DMS 273 (cell line): Measurements from ENCODE around the gene ZNF385D.
"Not testable (repeated sequence)": the region's sequence is repeated elsewhere in the genome, so short reads cannot be mapped to it uniquely, and the experiment has no call there.

Experiments
- DNase-seq: peaks from one replicate; lab custom pipeline; 2025; ENCODE audit not compliant: unreplicated experiment; lab: John Stamatoyannopoulos, UW

Gene ZNF385D

DNA sequence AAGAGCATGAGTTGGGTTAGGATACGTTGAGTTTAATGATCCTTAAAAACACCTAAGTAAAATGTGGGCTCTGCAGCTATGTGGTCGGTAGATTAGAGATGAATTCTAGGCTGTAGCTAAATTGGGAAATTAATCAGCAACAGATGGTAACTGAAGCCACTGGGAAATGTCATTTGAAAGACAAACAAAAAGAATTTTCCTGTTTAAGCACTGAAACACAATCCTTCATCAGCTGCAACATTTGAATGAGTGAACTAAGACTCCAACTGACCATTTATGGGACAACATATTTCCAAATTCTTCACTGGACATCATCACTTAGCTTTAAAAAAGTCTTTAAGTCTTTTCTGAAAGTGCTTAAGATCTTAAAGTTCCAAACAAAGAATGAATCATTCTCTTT is 226.9 kb downstream of the ZNF385D start:
- peak; percentile 3 for DNase-seq

DNA sequence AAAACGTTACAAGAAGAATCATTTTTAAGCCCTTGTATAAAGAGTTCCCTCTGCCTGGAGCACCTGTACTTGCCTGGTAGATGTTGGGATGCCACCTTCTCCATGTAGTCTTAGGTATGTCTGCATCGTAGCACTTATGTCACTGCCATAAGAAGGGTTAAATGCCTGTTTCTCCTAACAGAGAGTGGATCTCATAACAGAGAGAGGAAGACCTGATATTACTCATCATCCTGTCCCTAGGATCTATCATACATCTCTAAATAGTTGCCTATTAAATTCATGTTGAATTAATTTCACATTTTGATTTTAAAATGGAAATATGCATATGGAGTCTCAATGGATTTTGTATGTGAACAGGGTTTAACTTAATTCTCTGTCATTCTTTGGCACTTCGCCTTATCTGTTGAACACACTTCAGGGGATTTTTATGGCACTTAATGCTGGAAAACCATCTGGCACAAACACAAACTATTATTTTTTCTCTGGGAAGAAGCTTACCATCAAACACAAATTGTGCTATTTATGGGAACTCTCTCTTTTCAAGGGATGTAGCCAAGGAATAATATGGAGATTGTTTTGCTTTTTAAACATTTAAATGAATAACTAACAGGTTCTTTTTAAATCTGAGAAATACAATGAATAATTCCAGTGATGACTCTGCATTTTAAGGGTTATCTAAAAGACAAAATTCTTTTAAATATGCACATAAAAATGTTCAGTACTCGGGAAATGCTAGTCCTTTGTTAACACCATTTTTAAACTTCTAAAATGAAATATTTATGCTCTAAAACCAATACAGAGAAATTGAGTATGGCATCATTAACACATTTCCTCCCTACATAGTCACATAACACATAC is 230.7 kb downstream of the ZNF385D start:
- DNase-seq = peak; percentile 31

DNA sequence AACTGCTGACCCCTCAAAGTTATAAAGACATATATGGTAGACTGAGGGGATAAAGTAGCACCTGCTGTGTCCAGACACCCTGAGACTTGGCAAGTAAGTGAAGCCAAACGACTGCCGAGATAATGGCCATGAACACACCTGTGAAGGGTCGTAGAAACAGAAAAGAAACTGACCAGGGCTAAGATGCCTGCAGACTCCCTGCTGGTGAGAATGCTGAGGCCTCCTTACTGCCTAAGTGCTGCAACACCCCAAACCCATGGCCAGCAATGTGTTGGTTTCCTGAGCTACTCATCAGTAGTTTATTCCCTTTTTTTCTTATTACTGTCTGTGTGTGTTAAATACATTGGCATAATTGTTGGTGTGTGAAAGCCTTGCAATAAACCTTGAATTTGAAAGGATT is 233.8 kb downstream of the ZNF385D start:
- no peak for DNase-seq

DNA sequence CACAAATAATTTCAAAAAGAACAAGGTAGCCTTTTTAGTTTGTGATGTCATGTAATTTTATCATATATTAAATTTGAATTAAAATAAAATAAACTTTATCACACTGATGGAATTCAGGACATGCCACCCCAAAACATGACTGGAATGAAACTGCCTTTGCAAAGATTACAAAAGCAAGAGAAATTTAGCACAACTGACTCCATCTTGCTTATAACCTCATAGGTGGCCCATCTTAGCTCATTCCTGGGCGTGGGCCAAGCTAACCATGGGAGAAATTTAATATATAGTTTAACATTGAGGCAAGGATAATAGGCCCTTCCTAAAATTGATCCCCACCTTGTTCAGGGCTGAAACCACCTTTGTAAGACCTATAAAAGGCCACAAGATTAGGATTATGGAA is 235.6 kb downstream of the ZNF385D start:
- DNase-seq = no peak

DNA sequence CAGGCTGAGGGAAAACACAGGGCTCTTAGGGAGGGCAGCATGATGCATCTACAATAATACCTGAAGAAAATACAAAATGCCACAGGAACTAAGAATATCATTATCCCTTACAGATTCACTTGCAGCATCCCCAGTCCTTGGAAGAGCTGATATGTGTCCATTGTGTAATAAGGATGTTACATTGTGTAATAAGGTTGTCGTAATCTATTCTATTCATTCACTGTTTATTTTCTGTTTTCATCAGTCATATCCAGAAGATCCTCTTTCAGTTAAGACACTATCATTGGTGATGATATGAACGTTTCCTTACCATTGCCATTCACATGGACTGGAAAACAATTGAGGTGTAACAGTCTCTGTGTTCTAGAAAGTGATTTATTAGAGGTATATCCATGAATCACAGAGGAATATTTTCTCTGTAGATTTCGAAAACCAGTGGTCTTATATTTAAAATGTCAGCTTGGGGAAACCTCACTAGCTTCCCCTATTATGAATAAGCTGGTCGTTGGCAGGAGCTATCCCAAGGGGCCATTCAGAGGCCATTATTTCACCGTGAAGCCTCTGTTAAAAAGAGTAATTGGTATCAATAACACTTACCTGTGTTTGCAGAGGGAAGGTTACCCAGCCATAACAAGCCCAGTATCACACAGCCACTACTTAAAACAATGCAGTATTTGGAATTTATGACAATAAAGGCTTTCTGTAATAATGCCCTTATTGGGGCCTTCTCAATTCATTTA is 241.1 kb downstream of the ZNF385D start:
- DNase-seq = no peak

DNA sequence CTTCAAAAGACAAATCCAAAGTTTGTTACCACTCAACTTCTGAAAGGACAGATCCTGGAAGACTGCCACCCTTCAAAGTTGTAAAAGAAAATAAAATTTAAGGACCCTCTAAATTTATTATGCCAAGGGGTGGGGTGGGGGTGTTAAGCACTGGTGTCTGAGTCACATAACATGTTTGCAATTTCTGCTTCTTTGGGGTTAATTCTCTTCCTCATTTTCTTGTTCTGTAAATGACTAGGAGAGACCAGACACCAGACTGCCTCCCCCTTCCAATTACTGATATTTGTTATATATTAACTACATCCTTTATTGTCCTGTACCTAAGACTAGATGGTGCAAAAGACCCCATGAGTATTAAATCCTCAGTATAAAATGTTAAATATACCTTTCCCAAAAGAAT is 242.8 kb downstream of the ZNF385D start:
- no peak for DNase-seq

DNA sequence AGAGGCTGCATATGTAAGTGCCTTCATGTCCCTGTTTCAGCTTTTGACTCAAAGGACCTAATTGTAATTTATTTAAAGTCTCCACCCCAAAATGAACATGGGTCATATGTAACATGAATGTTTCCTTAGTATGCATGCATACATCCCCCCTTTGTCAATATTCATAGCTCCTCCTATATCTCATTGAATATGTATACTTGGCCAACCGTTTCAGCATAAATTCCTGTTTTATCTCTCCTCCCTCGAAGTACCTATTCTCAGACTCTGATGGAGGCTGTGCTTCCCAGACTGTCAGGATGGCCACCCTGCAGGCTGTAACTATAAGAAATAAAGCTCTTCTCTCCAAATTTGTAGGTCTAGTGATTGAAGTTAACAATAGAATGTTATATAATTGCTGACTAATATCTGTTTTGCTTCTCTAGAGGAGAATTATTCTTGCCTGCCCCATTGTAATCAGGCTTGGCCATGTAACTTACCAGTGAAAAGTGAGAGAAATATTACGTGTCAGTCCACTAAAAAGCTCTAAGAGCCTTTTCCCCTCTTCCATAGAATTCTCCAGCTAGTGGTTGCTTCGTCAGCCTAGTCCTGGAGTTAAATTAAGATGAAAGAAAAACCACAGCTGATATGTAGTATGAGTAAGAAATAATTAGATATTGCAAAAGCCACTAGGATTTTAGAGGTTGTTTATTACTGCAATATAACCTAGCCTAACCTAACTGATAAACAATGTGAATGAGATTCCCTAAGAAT is 245.1 kb downstream of the ZNF385D start:
- no peak for DNase-seq

DNA sequence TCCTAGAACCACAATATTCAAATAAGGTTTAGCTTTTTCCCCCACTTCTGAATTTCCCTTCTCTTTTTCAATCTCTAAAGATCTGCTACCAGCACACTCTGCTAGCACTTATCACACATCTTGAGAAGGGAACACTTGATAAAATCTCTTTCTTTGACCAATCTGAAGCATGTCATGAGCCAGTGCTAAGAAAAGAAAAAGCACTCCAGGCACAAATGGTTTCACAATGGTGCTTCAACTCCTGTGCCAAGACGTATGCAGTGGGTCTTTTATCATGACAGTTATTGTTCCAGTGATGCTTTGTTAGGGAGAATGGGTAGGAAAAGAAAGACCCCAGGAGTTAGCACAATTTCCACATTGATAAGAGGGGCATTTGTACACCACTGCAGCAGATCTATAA is 248.4 kb downstream of the ZNF385D start:
- DNase-seq = no peak

DNA sequence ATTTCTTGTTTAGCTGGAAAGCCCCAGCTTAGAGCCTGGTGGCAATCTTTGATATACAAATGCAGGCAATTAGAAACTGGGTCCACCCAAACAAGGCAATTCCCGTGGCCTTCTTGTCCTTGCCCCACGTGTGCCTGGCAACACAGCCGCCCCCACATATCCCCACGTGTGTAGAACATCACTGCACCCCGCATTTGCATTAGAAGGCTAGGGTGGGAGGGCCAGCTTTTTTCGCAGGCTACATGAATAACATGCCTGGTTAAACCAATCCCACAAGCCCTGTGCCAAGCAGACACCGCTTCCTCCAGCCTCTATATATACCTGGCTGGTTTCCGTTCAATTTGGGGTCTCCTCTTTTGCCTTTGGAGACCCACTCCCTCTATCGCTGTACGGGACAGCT is 250.2 kb downstream of the ZNF385D start:
- DNase-seq = no peak

DNA sequence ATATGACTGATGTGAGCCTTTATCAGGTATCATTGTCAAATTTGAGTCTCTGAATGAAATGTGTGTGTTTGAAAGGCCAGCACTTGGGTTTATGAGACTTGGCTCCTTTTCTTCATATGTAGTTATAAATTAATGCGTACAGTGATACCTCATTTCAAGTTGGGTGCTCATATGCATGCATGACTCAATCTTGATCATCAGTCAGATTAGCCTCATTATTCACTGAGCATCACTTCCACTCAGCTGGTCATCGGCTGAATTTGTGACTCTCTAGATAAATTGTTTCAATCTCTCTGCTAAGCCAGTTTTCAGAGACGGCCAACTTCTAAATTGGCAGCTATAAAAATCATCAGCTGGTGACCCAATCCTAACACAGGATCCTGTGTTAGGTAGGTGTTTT is 260.3 kb downstream of the ZNF385D start:
- not testable (repeated sequence) for DNase-seq

DNA sequence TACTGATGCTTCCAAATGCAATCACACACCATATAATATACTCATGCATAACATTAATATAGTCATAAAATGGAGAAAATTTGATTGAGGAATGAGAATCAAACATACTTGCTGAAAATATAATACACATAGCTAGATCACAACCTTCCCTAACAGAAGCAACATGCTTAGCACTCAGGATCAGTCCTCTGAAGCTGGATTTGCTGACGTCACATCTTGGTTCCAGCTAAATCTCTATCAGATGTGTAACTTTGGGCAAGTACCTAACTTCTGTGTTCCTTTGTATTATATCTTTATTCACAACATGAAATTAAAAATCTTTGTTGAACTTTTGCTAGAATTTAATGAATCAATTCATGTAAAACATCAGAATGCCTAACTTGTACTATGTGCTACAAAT is 263.5 kb downstream of the ZNF385D start:
- no peak for DNase-seq

DNA sequence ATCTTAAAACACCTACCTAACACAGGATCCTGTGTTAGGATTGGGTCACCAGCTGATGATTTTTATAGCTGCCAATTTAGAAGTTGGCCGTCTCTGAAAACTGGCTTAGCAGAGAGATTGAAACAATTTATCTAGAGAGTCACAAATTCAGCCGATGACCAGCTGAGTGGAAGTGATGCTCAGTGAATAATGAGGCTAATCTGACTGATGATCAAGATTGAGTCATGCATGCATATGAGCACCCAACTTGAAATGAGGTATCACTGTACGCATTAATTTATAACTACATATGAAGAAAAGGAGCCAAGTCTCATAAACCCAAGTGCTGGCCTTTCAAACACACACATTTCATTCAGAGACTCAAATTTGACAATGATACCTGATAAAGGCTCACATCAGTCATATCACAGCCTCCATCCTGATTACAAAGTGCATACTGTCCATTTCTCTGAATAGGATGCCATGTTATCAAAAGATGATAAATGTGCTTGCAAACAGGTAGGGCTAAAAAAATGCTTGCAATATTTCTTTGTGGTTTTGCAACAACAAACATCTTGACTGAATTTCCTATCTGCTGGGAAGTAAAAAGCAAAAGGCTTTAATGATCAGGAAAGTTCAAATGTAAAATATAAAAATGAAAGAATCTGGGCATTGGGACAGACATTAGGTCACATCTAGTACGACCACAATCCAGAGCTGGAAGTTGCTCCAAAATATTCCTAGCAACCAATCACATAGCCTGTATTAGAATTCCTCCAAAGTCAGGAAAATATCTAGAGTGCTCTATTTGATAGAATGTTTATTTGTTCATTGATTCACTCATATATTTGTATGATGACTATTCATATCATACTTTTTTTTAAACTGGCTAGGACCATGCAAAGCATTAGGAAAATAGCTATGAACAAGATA is 264.7 kb downstream of the ZNF385D start:
- not testable (repeated sequence) for DNase-seq

DNA sequence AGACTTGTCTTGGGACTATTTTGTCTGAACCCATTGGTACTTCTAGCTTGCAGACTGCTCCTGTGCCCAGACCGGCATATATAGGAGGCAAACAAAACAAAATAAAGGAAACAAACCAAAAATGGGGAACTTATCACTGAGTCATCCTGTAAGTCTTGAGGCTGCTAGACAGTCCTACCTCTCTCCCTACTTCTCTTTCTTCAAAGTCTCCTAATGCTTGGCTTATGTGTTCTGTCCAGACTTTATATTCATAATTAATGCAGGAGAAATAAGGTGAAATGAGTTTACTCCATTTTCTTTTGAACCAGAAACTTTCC is 266.2 kb downstream of the ZNF385D start:
- DNase-seq = no peak

DNA sequence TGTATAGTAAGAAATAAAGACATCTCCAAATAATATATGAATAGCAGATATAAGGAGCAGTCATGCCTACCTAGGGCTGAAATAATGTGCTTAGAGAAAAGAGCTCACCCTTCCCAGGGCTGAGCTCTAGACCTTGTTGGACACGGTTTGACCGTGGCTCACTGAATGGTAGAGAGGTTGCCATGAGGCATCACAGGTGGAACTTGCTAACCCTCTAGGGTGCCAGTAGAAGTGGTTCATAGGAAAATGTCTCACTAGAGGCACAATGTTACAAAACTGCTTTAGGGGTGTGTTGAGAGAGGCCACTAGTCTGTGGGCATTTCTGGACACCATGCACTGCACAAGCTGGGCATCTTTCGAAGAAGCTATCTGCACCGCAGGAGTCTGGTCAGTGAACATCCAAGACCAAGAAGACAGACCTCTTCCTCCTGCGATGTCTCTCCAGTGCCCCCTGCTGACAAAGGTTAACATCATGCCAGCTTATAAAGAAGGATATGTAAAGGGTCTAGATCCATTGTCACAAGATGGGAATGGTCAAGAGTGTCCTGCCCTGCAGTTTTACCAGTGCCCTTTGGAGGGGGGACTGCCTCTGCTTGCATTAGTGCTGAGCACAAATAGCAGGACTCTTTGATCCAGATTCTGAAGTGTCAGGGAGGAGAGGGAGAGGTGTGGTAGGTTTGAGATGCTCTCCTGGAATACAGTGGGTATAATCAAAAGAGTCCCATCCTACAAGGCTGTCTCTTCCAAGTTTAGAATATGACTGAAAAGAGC is 266.8 kb downstream of the ZNF385D start:
- DNase-seq = peak; percentile 69

DNA sequence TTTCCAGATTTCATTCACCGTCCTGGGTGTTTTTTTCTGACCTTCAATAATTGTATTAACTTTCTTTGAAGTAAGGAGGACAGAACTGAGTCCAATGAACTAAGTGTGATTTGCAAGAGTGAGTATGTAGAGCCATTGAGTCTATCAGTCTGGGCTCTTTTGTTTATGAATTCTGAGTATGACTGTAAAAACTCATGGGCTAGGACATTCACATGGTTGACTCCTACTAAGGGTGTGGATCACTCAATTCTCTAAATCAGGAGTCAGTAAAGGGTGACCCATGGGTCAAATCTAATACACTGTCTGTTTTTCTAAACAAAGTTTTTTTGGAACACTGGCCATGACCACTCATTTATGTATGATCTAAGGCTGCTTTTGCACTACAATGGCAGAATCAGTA is 269.0 kb downstream of the ZNF385D start:
- DNase-seq = no peak

DNA sequence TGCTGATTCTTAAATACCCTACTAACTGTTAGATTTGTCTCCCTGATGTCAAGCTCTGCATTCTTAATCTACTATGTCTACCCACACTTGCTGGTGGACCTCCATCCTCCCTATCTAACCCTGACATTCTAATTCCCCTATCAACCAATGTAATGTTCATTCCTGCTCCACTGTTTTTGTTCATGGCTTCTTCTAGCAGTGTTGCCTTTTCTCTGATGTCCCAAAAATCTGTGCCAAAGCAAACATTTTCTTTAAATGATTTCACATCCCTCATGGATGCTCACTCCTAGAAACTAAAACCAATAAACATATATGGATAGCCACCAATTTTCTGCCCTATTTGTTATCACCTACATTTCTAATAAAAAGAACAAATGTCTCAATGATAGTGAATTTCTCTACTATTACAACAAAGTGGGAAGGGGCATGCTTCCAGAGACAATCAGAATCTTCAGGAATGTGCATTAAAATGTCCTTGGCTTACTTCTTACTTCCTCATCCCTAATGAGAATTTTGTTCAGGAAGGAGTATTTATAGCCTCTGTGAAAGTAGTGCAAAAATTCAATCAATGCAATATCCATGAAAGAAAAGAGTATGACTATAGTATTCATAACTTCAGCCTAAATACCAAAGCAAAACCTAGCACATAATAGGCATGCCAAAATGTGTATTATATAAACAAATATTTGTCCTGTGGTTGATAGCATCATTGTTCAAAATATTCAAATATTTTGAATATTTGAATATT is 273.3 kb downstream of the ZNF385D start:
- DNase-seq = no peak

DNA sequence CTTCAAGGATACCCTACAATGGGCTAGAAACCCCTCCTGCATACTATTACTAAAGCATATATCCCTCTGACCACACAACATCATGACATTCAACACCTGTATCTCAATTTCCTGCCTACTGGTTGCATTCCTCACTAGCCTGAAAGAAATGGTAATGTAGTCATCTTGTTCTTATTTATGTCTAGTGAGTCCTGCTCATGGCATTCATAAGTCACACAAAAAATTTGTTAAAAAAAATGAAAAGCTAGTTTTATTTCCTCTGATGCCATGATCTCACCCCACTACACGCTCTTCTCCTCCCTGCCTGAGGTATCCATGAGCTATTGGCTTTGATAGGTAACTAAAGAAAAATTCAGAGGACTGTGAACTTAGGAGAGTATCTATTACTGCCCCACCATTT is 284.5 kb downstream of the ZNF385D start:
- DNase-seq = no peak

DNA sequence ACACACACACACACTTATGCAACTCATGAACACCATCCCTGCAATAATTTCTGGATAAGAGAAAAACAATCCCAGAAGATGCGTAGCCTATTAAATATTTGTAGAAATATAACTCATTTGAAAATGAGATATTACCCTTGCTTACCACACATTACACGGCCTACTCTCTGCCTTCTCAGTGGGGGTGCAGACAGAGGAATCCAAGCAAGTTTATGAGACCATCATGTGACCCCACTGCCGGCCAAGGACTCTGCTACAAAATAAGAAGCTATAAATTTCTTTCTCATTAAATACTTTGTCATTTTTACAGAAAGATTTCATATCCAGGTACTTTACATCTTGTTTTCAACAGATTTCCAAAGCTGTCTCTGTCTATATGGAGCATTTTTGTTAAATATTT is 286.3 kb downstream of the ZNF385D start:
- no peak for DNase-seq

DNA sequence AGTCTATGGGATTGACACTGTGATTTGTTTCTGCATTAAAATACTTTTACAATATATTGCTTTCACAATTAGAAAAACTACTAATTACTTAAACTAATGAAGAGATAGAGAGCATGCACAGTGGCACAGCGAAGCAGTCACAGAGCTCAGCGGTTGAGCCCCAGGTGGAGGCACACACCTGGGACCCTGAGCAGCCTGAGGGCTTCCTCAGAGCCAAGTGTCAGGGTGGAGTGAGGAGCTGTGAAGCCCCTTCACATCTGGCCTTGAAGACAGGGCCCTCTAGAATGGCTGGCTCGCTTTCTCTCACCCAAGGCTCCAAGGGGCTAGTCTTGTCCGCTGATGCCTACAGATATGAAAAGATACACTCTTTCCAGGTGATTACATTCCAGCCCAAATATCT is 287.7 kb downstream of the ZNF385D start:
- no peak for DNase-seq
